ENCODE measurements around the gene CD200R1L. TPM values are rescaled to one million over a fixed set of nuclear protein-coding genes. Genes with fewer than 3 reads are reported as not detected.
"Not testable (repeated sequence)": the region's sequence is repeated elsewhere in the genome, so short reads cannot be mapped to it uniquely, and the experiment has no call there.

Gene CD200R1L
- total and polyA plus RNA-seq, 2 of the 13 experiments (the other 11 are each of a cell fraction or from before 2014, with no cell fraction given) = not detected

DNA sequence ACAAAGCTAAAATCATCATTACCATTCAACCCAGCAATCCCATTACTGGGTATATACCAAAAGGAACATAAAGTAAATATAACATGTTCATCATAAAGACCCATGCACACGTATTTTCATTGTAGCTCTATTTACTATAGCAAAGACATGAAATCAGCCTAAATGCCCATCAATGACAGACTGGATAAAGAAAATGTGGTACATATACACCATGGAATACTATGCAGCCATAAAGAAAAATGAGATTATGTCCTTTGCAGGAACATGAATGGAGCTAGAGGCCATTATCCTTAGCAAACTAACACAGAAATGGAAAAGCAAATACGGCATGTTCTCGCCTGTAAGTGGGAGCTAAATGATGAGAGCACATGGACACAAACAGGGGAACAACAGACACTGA is 8.4 kb upstream of the CD200R1L start:
- H3K4me1 ChIP-seq (ENCODE audit: insufficient read depth, low read length); POLR2A ChIA-PET; H3K36me3 ChIP-seq (replicated peaks in 1 of 2; ENCODE audit: control insufficient read depth in 1 of 2, insufficient read depth in 2 of 2, low read length in 2 of 2); H3K9ac ChIP-seq (ENCODE audit: insufficient read depth, low read depth, low read length); DNase-seq (ENCODE audit: low spot score); H3K4me3 ChIP-seq (replicated peaks in 1 of 3; ENCODE audit: insufficient read depth in 1 of 3, low read depth in 2 of 3, low read length in 3 of 3); H4K20me1 ChIP-seq (ENCODE audit: insufficient read depth, low read length); CTCF ChIA-PET (ENCODE audit: low intra/inter-chr PET ratio, low total read pairs); H3K27ac ChIP-seq (ENCODE audit: extremely low read length, insufficient read depth, low read length); H3K4me2 ChIP-seq (ENCODE audit: low read depth, low read length); ATAC-seq; FAIRE-seq; H2AFZ ChIP-seq (ENCODE audit: low read length); intact Hi-C loops (cut with micrococcal nuclease; ENCODE audit: unreplicated experiment); H3K79me2 ChIP-seq (ENCODE audit: insufficient read depth, low read length); in situ Hi-C loops (cut with HindIII; ENCODE audit: extremely low pct_ligation_motif_present, low pct_unique_long_range_greater_than_20kb); H3K27me3 ChIP-seq (ENCODE audit: control insufficient read depth in 1 of 2, insufficient read depth in 2 of 2, low read length in 2 of 2); BruUV-seq (replicated peaks): not testable (repeated sequence)
- WGBS (ENCODE audit: low lambda C conversion rate) = 4% methylated on average over 3 of the region's 3 CpGs
- H3K9me3 ChIP-seq (ENCODE audit: low read length) = 0 out of 2 replicates have a peak, but pooled peaks cover 21% of the 10 kb centered on the region

DNA sequence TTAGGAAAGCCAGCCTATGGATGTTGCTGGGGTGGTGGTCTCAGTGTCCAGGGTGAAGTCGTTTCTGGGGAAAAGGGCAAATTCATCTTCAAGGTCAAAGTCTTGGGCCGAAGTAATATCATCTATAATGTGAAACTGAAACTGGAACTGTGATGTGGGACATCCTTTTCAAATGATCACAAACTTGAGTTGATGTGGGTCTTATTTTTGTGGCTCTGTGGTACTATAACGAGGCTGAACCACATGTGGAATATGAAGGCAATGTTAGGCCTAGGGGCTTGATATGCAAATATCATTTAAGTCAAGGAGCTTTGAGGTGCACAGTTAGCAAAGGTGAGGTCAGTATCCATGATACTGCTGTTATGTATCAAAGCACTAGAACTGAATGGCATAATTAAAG is 1.5 kb upstream of the CD200R1L start:
- Histone ChIP-seq H3K9me3 (ENCODE audit: low read length) (0 out of 2 replicates have a peak, but pooled peaks cover 7% of the 10 kb centered on the region), H3K4me2 (ENCODE audit: low read depth, low read length) (no peak overlapping the region), H3K9ac (ENCODE audit: insufficient read depth, low read depth, low read length) (no peak overlapping the region), H3K4me1 (ENCODE audit: insufficient read depth, low read length) (no peaks in the 10 kb centered on the region), H3K79me2 (ENCODE audit: insufficient read depth, low read length) (no peaks in the 10 kb centered on the region), H3K36me3 (replicated peaks in 1 of 2; ENCODE audit: control insufficient read depth in 1 of 2, insufficient read depth in 2 of 2, low read length in 2 of 2) (no peaks in the 10 kb centered on the region), H2AFZ (ENCODE audit: low read length) (no peak overlapping the region), H3K27ac (ENCODE audit: extremely low read length, insufficient read depth, low read length) (no peak overlapping the region), H4K20me1 (ENCODE audit: insufficient read depth, low read length) (no peaks in the 10 kb centered on the region), H3K27me3 (ENCODE audit: control insufficient read depth in 1 of 2, insufficient read depth in 2 of 2, low read length in 2 of 2) (no peaks in the 10 kb centered on the region), H3K4me3 (replicated peaks in 1 of 3; ENCODE audit: insufficient read depth in 1 of 3, low read depth in 2 of 3, low read length in 3 of 3) (no peak overlapping the region)
- ChIA-PET POLR2A (no interaction called here), CTCF (ENCODE audit: low intra/inter-chr PET ratio, low total read pairs) (no interaction called here)
- FAIRE-seq (no peak), DNase-seq (ENCODE audit: low spot score) (no peak), ATAC-seq (no peak)
- WGBS (ENCODE audit: low lambda C conversion rate) = 0% methylated on average over 3 of the region's 3 CpGs
- TF ChIP-seq FOXP1 (IDR thresholded peaks at IDR 0.05) (no peak), FOXP1 (CRISPR knock-in tag; IDR thresholded peaks at IDR 0.05) (no peak), ZNF652 (CRISPR knock-in tag; IDR thresholded peaks at IDR 0.05; ENCODE audit: borderline replicate concordance, low read depth) (no peak), YY1 (IDR thresholded peaks at IDR 0.05; ENCODE audit: insufficient read depth, insufficient replicate concordance, low read depth, low read length) (no peak), CHD4 (IDR thresholded peaks at IDR 0.05; ENCODE audit: borderline replicate concordance, low read length) (no peak), EHMT2 (IDR thresholded peaks at IDR 0.05; ENCODE audit: borderline replicate concordance, low read depth, low read length) (no peak), KLF6 (CRISPR knock-in tag; IDR thresholded peaks at IDR 0.05) (no peak), ZNF496 (CRISPR knock-in tag; IDR thresholded peaks at IDR 0.05; ENCODE audit: insufficient replicate concordance) (no peak)
- no TSS peak for BruUV-seq (replicated peaks)
- intact Hi-C loops (cut with micrococcal nuclease; ENCODE audit: unreplicated experiment) (no loop called here), in situ Hi-C loops (cut with HindIII; ENCODE audit: extremely low pct_ligation_motif_present, low pct_unique_long_range_greater_than_20kb) (no loop called here)
